Parathyroid adenoma (tissue), 2 donors: ENCODE data around the gene PRPF18.

ENCODE experiments used
- H2AFZ ChIP-seq: fragments of 300-600 bp; sonication (generic); one replicate; pipeline ENCODE4 v1.7.0; 2017; ENCODE audit warnings: antibody characterized with exemption, mild to moderate bottlenecking
- H3K27ac ChIP-seq: fragments of 300-600 bp; sonication (generic); one replicate; pipeline ENCODE4 v1.7.0; 2017
- H3K27me3 ChIP-seq: fragments of 300-600 bp; sonication (generic); one replicate; pipeline ENCODE4 v1.7.0; 2017; ENCODE audit warnings: low read length; ENCODE audit not compliant: control insufficient read depth, insufficient read depth
- H3K36me3 ChIP-seq: fragments of 300-600 bp; sonication (generic); one replicate; pipeline ENCODE4 v1.7.0; 2017; ENCODE audit warnings: low read length; ENCODE audit not compliant: control insufficient read depth, insufficient read depth
- H3K4me1 ChIP-seq: fragments of 300-600 bp; sonication (generic); one replicate; pipeline ENCODE4 v1.7.0; 2017; ENCODE audit warnings: control low read depth
- H3K4me2 ChIP-seq: fragments of 300-600 bp; sonication (generic); one replicate; pipeline ENCODE4 v1.7.0; 2017; ENCODE audit warnings: low read length
- H3K4me3 ChIP-seq: fragments of 300-600 bp; sonication (generic); one replicate; pipeline ENCODE4 v1.7.0; 2017; ENCODE audit warnings: low read depth, low read length
- H3K79me2 ChIP-seq: fragments of 300-600 bp; sonication (generic); one replicate; pipeline ENCODE4 v1.7.0; 2017; ENCODE audit warnings: control low read depth
- H3K9ac ChIP-seq: fragments of 300-600 bp; sonication (generic); one replicate; pipeline ENCODE4 v1.7.0; 2017; ENCODE audit warnings: mild to moderate bottlenecking
- H3K9me3 ChIP-seq: fragments of 300-600 bp; sonication (generic); one replicate; pipeline ENCODE4 v1.7.0; 2017; ENCODE audit warnings: low read length; ENCODE audit not compliant: control insufficient read depth
- TF ChIP-seq, protein P1 (sequence below): fragments of 300-600 bp; sonication (generic); IDR thresholded peaks from one replicate; pipeline ENCODE4 v1.7.0; 2017; ENCODE audit warnings: antibody characterized with exemption, mild to moderate bottlenecking
- donor health status: primary hyperparathyroidism.

The PRPF18 gene

DNA sequence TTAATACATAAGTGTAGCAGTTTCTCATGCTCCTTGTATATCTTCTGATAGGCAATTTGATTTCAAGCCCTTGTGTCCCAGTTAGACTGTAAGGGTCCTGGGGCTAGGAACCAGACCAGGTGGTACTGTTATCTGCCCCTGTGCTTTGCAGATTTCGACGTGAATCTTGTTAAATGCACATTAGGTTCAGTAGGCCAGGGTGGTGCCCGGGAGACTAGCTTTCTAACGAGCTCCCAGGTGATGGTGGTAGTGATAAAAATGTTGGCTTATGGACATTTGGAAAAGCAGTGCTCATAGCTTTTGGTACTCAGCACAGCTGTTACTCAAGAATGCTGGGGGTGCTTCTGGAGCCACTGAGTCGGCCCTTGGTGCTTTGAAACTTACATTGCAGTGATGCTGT lies 64.2 kb downstream of the PRPF18 start:
- Histone ChIP-seq H3K79me2 (no peaks in the 10 kb centered on the region), H3K9ac (no peak overlapping the region), H3K36me3 (no peaks in the 10 kb centered on the region), H3K27me3 (no peaks in the 10 kb centered on the region), H3K9me3 (no peaks in the 10 kb centered on the region), H3K27ac (no peak overlapping the region), H3K4me2 (no peak overlapping the region), H3K4me1 (no peaks in the 10 kb centered on the region), H3K4me3 (no peak overlapping the region), H2AFZ (no peak overlapping the region)
- TF ChIP-seq, protein P1, sequence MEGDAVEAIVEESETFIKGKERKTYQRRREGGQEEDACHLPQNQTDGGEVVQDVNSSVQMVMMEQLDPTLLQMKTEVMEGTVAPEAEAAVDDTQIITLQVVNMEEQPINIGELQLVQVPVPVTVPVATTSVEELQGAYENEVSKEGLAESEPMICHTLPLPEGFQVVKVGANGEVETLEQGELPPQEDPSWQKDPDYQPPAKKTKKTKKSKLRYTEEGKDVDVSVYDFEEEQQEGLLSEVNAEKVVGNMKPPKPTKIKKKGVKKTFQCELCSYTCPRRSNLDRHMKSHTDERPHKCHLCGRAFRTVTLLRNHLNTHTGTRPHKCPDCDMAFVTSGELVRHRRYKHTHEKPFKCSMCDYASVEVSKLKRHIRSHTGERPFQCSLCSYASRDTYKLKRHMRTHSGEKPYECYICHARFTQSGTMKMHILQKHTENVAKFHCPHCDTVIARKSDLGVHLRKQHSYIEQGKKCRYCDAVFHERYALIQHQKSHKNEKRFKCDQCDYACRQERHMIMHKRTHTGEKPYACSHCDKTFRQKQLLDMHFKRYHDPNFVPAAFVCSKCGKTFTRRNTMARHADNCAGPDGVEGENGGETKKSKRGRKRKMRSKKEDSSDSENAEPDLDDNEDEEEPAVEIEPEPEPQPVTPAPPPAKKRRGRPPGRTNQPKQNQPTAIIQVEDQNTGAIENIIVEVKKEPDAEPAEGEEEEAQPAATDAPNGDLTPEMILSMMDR = no peak

GRCh38 chr10:13651969-13652720 lies 65.4 kb downstream of the PRPF18 start:
- no peak overlapping the region for H3K4me3 ChIP-seq
- TF ChIP-seq, protein P1 = no peak

DNA sequence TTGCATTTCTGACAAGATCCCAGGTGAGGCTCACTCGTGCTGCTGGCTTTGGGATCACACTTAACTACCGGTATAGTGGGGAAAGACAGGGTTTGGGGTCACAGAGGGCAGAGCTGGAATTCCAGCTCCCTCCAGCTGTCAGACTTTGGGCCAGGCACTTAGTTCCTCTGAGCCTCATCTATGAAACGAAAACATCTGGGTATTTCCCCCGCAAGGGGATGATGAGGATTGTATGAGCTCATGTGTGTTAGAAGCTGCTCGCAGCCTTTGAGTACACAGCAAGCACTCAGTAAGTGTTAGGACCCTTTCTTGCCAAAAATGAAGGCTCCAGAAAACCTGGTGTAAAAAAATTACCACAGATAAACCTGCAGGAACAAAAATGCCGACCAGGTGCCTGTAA lies 66.1 kb downstream of the PRPF18 start:
- Histone ChIP-seq H3K79me2 (no peaks in the 10 kb centered on the region), H3K4me3 (no peak overlapping the region), H3K9me3 (no peaks in the 10 kb centered on the region), H2AFZ (no peak overlapping the region), H3K36me3 (no peaks in the 10 kb centered on the region), H3K4me2 (no peak overlapping the region), H3K27ac (no peak overlapping the region), H3K4me1 (no peaks in the 10 kb centered on the region), H3K9ac (no peak overlapping the region), H3K27me3 (no peaks in the 10 kb centered on the region)
- TF ChIP-seq, protein P1 = no peak

More at GRCh38 chr10:13651969-13652720, 65.4 kb downstream of the PRPF18 start:
- Histone ChIP-seq H3K27me3 (no peaks in the 10 kb centered on the region), H3K4me2 (no peak overlapping the region), H3K27ac (no peak overlapping the region), H3K9me3 (no peaks in the 10 kb centered on the region), H3K9ac (no peak overlapping the region), H3K36me3 (no peaks in the 10 kb centered on the region), H3K79me2 (no peaks in the 10 kb centered on the region), H2AFZ (no peak overlapping the region), H3K4me1 (no peaks in the 10 kb centered on the region)

- TF ChIP-seq, protein P1 = no peak
- Histone ChIP-seq H3K79me2 (no peaks in the 10 kb centered on the region), H3K36me3 (no peaks in the 10 kb centered on the region), H2AFZ (no peak overlapping the region), H3K27ac (no peak overlapping the region), H3K4me2 (no peak overlapping the region), H3K9ac (no peak overlapping the region), H3K4me3 (no peak overlapping the region), H3K4me1 (no peaks in the 10 kb centered on the region), H3K27me3 (no peaks in the 10 kb centered on the region), H3K9me3 (no peaks in the 10 kb centered on the region)
Observed at GRCh38 chr10:13654118-13654830, 67.5 kb downstream of the PRPF18 start.
